ENCODE measurements around the gene PSMB5. TPM values are rescaled to one million over a fixed set of nuclear protein-coding genes. Genes with fewer than 3 reads are reported as not detected.

Gene PSMB5
- total and polyA plus RNA-seq, 2 of the 13 experiments (the other 11 are each of a cell fraction or from before 2014, with no cell fraction given), result 705 to 871 TPM

GRCh38 chr14:23056145-23056955 lies 21.6 kb upstream of the PSMB5 start (continued):
- TF ChIP-seq ZBED4 (CRISPR knock-in tag; IDR thresholded peaks at IDR 0.05; ENCODE audit: borderline replicate concordance) (no peak), MYNN (CRISPR knock-in tag; IDR thresholded peaks at IDR 0.05; ENCODE audit: low read depth) (0 out of 2 replicates have a peak, but pooled peaks have one; percentile 46), ZMAT3 (CRISPR knock-in tag; conservative IDR thresholded peaks at IDR 0.05) (no peak), ZNF510 (CRISPR knock-in tag; IDR thresholded peaks at IDR 0.05; ENCODE audit: low read depth) (no peak), THAP7 (CRISPR knock-in tag; IDR thresholded peaks at IDR 0.05) (0 out of 2 replicates have a peak, but pooled peaks have one; percentile 48), CBX2 (IDR thresholded peaks at IDR 0.05; ENCODE audit: low read depth, low read length) (no peak), CBX2 (CRISPR knock-in tag; IDR thresholded peaks at IDR 0.05; ENCODE audit: low read depth) (no peak), TFDP1 (CRISPR knock-in tag; IDR thresholded peaks at IDR 0.05; ENCODE audit: borderline replicate concordance) (peak; percentile 67; the same call in 1 of the 2 replicates), KDM5A (IDR thresholded peaks at IDR 0.05; ENCODE audit: borderline replicate concordance, low read length) (no peak; the same call in 1 of the 2 replicates), NFE2L2 (IDR thresholded peaks at IDR 0.05; ENCODE audit: low read length) (0 out of 2 replicates have a peak, but pooled peaks have one; percentile 2), FOXC1 (CRISPR knock-in tag; IDR thresholded peaks at IDR 0.05; ENCODE audit: borderline replicate concordance) (no peak; the same call in 1 of the 2 replicates), ELF4 (CRISPR knock-in tag; IDR thresholded peaks at IDR 0.05; ENCODE audit: borderline replicate concordance) (no peak), NFE2 (CRISPR knock-in tag; IDR thresholded peaks at IDR 0.05) (no peak), KAT8 (CRISPR knock-in tag; IDR thresholded peaks at IDR 0.05) (peak; percentile 63; the same call in 1 of the 2 replicates), ZNF224 (CRISPR knock-in tag; IDR thresholded peaks at IDR 0.05) (no peak), ZC3H4 (CRISPR knock-in tag; IDR thresholded peaks at IDR 0.05; ENCODE audit: borderline replicate concordance) (no peak), RFX3 (CRISPR knock-in tag; IDR thresholded peaks at IDR 0.05) (no peak; the same call in 1 of the 2 replicates), ZNF276 (CRISPR knock-in tag; IDR thresholded peaks at IDR 0.05; ENCODE audit: low read depth) (peak; percentile 16; the same call in 1 of the 2 replicates), MLX (CRISPR knock-in tag; IDR thresholded peaks at IDR 0.05) (no peak)
